NCI-H2171 treated with DMSO at 0.1 percent for 48 hours (cell line): ENCODE results near the gene CGB2.
A peak's percentile ranks its signal among the peaks of the same experiment; 100 is the strongest.
"Not testable (repeated sequence)": the region's sequence is repeated elsewhere in the genome, so short reads cannot be mapped to it uniquely, and the experiment has no call there.

ENCODE experiments used
- DNase-seq: peaks from one replicate; lab custom pipeline; 2025; lab: John Stamatoyannopoulos, UW

Gene CGB2

DNA sequence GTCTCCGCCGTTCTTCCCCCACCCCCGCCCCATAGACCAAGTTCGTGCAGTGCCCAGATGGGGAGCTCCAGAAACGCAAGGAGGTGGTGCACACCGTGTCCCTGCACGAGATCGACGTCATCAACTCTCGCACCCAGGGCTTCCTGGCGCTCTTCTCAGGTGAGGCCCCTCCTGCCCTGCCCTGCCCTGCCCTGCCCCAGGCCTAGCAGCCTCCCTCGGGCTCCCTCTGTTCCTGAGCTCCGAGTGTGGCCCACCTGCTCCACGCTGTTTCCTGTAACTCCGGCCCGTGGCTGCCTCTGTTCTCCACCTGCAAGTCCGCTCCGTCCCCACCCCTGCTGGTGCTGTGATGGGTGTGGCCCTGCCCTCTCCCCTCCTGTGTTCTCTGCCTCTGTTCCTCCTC, 21.2 kb upstream of the CGB2 start:
- no peak for DNase-seq

DNA sequence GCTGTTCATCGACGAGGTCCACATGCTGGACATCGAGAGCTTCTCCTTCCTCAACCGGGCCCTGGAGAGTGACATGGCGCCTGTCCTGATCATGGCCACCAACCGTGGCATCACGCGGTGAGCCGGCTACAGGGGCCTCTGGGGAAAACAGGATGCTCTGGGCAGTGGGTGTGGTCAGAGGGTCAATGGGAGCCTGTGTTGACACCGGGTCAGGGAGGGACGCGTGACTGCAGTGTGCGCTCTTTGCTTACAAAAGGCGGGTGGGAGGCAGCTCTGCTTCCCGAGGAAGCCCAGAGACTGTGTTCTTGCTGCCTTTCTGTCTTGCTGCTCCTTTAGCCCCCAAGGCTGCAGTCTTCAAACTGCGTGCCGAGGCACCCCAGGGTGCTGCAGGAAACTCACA, 20.5 kb upstream of the CGB2 start:
- DNase-seq: no peak

DNA sequence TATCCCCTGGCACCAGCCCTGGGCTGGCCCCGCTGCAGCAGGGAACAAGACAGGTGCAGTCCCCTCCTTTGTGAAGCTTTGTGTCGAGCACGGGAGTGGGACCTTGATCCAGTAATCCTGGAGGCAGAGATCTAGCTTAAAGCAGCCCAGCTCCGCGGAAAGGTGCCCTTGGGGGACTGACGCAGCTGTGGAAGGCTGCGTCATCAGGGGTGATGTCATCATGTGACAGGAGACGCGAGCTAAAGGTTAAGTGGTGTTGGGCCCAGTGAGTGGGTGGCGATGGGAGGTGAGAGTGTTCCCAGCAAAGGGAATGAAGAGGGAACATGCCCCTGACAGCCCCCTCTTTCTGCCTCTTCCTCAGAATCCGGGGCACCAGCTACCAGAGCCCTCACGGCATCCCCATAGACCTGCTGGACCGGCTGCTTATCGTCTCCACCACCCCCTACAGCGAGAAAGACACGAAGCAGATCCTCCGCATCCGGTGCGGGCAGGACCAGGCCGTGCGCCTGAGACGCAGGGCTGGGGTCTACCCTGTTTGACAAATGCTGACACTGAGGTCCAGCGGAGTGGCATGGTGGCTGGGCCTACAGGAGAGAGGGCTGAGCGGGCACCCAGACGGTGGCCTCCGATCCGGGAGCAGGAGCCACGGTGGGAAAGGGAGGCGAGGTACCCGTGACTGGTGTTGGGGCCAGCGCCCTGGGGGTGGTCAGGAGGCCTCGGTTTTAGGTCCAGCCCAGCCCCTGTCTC, 17.4 kb upstream of the CGB2 start:
- no peak for DNase-seq

DNA sequence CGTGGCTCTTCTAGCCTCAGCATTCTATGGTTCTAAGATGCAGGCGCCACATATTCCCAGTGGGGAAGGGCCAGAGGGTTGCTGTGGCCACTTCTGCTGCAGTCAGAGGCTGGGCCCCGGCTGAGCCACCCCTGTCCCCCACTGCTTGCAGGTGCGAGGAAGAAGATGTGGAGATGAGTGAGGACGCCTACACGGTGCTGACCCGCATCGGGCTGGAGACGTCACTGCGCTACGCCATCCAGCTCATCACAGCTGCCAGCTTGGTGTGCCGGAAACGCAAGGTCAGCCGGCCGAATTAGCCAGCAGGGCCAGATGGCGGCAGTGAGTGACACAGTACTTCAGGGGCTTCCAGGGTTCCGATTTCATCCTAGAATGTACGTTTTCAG, 16.8 kb upstream of the CGB2 start:
- DNase-seq: no peak

DNA sequence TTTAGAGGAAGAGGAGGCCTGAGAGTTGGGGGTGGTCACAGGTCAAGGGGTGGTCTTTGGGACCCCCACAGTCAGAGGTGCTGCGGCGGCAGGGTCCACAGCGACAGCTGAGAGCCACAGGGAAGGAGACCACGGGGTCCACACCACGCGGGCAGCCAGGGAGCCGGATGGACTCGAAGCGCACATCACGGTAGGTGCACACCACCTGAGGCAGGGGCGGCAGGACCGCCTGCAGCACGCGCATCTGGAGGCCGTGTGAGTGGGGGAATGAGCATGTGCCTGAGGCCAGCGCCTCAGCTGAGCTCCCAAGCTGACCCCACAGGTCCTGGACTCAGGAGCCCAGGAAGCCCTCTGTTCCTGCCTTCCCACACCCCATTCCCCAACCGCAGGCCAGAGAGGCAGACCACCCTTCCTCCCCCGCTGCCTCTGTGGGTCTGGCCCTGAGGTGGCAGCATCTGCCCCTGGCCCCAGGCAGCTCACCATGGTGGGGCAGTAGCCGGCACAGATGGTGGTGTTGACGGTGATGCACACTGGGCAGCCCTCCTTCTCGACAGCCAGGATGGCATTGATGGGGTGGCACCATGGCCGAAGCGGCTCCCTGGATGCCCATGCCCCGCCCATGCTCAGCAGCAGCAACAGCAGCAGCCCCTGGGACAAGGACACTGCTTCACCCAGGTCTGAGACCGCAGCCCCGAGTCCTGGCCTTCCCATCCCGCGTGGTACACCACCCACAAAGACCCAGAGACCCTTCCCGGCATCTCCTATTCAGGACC, 15.4 kb upstream of the CGB2 start:
- DNase-seq: no peak

DNA sequence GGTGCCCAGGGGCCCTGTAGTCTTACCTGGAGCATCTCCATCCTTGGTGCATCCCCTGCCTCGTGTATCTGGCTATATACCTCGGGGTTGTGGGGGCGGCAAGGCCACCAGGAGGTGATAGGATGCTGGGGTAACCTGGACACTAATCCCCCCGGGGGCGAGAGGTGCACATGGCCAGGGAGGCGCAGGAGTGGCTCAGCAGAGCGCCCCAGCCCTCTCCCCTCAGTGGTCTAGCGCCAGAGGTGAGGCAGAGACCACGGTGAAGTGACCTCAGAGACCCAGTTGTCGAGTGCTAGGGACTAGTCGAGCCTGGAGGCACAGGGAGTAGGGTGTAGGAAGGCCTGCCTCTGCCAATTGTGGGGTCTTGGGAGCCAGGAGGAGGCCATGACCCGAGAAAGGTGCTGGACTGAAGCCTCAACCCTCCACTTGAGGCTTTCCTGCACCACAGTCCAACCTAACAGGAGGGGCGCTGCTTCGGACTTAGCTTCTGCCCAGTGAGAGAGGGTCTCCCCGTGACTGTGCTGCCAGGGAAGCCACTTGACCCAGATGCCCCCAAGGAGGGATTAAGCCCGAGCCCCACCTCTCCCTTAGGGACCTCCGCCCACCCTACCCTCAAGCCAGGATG, 14.5 kb upstream of the CGB2 start, which contains the start of gene LHB:
Gene LHB, minus strand, starts transcription at position 51 of the 625 bp plus-strand sequence. Its CDS starts 10 bp downstream, at position 41.
- no peak for DNase-seq

DNA sequence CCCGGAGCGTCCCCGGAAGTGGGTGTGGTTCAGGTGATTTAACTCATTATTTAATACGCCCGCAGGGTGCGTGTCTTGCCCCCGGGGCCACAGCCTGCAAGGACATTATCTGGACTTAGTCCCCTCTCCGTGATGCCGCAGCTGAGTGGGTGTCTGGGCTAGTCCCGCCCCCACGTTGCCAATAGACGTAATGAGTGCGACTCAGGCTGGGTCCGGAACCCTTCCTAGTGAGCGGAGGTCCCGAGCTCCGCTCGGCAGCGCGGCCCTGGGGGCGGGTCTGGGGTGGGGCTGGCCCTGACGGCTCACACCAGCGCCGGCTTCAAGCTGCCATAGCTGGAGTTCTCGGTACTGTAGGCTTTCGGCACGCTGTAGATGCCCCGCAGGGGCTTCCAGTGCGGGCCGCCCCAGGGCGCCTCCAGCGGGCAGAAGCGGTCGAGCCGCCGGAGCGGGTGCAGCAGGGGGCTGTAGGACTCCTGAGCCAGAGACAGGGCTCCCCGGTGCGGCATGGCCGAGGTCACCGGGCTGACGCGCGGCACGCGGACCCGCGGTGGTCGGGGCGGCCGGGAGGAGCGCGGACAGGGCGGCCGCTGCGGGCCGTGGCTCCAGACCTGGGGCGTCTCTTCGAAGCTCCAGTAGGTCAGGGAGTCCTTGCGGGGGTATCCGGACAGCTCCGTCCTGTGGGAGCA, 13.9 kb upstream of the CGB2 start:
- peak; percentile 73 for DNase-seq

DNA sequence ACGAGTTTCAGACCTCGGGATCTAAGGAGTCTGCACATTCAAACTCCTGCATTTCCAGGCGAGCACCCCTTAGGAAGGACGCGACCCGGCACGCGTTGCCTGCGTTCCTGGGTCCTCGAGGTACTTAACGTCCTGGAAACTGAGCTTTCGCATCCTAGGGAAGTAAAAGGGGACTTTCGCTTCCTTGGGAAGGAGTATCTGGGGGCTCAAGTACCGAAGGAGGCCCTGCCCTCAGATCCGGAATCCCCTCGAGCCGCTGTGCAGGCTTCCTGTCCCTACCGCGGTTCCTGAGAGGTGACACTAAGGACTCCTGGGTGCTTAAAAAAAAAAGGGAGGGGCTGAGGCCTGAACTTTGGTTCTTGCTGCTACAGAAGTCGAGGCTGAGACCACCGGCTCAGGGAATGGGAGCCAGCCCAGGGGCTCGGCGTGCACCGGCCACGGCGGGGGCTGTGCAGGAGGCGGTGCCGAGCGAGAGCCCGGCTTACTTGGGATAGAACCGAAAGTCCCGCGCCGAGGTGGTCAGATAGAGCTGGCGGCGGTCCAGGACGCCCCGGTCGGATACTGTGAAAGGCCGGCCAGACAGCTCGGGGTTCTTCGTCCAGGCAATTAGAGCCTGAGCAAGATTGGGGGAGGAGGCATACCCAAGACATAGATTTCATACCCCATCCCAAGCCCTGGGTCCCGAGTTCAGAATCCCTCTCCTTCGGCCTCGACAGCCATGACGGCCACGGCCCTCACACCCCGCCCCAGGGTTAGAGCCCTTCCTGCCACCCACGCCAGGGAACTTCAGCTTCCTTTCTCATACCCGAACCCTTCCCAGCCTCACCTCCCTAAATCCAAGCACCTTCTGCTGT, 13.1 kb upstream of the CGB2 start:
- DNase-seq: peak; percentile 28

DNA sequence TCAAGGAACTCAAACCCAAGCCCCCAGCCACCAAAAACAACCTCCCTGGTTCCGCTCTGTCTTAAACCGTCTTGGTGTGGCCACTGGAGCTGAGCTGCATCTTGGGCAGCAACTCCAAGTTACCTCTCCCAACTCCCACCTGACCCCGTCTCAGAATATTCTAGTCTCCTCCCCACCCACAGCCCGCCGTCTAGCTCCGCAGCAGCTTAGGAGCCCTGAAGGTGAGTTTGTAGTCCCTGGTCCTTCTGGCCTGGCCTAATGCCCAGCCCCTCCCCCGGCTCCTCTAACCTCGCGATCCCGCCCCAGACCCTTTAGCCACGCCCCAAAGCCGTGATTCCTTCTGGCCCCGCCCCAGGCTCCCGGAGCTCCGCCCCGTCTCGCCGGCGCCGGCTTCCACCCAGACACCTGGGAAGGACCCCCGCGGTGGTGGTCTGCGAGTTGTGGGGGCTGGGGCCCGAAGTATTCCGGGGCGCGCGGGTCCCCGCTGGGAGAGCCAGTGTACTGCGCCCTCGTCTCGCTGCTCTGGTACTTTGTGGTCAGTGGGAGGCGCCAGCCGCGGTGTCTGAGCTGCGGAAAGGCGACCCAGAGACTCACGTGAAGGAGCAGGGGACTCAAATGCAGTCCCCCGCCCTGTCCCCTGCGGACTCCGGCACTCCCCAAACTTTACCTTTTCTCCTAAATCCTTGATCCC, 12.3 kb upstream of the CGB2 start:
- DNase-seq: peak; percentile 22

DNA sequence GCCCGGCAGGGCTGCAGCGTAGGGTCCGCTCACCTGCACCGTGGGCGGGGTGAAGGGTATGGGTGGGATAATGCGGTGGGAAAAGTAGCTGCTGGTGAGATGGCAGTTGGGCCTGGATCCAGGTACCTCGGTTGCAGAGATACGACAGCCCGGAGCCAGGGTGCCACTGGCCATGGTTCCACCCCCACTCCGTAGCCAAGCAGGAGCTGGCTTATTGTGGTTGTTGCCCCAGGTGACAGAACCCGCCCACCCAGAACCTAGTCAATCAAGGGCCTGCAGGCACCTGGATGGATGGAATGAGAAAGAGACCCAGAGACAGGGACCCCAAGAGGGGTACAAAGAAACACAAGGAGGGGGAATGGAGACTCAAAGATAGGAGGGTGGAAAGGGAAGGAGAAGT, 11.3 kb upstream of the CGB2 start:
- no peak for DNase-seq

DNA sequence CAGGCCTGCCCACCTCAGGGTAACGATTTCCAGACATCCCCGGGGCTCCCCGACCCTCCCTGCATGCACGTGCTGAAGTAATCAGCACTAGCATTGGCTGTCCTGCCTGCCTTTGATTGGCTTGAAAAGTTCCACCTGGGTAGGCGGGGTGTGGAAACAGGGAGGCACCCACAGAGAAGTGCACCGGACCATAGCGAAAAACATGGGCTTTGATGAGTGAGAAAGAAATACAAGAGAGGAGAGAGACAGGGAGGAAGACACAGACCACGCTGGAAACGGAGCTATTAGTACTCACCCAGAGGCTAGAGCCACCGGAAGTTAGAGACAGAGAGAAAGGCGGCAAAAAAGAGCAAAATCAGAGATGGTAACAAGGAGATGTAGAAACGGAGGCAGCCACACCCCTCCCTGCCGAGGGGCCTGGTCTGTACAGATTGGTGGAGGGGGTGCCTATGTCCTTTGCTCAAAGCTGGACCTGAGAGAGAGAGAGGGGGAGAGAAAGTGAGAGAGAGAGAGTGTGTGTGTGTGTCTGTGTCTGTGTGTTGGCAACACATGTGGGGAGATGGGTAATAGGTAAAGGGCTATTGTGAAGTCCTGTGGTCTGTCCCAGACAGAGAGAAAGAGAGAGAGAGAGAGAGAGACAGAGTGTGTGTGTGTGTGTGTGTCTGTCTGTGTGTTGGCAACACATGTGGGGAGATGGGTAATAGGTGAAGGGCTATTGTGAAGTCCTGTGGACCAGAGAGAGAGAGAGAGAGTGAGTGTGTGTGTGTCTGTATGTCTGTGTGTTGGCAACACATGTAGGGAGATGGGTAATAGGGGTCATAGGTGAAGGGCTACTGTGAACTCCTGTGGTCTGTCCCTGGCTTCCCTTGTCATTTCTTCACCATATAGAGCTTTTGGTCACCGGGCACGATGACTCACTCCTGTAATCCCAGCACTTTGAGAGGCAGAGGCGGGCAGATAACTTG, 10.5 kb upstream of the CGB2 start:
- DNase-seq: no peak

DNA sequence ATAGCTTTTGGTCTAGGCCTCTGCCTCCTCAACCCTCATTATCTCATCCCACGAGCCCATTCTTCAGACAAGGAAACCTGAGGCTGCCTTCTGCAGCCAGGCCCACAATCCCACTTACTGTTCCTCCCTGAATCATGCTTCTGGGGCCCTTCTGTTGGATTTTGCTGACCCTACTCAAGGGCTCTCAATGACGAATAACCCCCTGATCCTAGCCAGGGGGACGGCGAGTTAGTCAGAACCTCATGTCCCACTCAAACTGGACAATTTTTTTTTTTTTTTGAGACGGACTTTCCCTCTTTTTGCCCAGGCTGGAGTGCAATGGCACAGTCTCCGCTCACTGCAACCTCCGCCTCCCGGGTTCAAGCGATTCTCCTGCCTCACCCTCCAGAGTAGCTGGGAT, 9.6 kb upstream of the CGB2 start:
- DNase-seq: no peak

DNA sequence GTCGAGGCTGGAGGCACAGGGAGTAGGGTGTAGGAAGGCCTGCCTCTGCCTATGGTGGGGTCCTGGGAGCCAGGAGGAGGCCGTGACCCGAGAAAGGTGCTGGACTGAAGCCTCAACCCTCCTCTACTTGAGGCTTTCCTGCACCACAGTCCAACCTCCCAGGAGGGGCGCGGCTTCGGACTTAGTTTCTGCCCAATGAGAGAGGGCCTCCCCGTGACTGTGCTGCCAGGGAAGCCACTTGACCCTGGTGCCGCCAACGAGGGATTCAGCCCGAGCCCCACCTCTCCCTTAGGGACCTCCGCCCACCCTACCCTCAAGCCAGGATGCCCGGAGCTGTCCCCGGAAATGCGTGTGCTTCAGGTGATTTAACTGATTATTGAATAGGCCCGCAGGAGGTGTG, 7.5 kb upstream of the CGB2 start, which contains the start of gene CGB3:
Gene CGB3, minus strand, starts transcription at position 101 of the 400 bp plus-strand sequence. CDS start 362 bp downstream, outside the sequence.
- DNase-seq: not testable (repeated sequence)

DNA sequence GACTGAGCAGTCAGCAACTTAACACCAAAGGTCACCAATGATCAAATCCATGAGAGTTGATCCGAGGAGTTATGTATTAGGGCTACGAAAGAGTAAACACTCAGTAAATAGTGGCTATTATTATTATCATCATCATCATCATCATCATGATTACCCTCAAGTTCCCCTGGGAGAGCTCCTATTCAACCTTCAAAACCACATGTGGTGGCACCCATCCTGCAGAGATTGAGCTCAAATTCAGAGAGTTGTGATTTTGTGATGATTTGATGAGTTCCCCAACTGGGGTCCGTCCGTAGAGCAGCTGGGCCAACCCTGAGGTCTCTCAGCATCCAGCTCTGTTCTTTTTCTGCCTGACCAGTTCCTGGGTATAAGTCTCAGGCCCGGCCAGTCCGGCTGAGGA, 6.6 kb upstream of the CGB2 start:
- DNase-seq: not testable (repeated sequence)

DNA sequence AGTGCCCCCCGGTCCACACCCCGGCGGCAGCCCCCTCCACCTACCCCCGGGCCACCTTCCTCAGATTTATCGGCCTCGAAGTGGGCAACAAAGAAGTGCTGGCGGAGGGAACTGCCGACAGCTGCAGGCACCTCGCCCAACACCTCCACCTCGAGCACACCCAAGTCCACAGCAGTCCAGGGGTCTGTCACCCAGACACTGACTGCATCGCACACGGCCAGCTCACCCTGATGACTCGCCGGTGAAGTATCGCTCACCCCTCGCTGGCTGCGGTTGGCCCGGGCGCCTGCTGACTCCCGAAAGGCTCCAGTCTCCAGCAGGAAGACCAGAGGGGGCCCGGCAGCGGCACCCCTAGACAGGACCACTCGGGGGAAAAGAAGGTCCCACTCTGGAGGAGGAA, 6.1 kb upstream of the CGB2 start:
- not testable (repeated sequence) for DNase-seq

DNA sequence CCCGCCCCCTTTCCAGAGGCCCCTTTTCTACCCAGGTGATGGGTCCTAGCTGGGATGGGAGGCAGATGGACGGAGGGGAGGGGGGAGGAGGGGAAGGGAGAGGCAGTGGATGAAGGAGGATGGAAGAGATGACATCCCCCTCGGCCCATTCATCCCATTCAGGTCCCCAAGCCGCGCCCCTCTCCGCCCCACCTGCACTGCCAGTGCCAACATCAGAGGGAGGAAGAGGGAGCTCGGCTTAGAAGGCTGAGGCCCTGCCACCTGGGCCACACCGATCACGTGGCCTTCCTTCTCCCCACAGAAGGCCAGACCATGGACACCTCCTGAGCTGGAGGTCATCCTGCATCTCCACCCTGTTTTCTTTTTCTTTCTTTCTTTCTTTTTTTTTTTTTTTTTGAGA, 3.0 kb upstream of the CGB2 start:
- not testable (repeated sequence) for DNase-seq

DNA sequence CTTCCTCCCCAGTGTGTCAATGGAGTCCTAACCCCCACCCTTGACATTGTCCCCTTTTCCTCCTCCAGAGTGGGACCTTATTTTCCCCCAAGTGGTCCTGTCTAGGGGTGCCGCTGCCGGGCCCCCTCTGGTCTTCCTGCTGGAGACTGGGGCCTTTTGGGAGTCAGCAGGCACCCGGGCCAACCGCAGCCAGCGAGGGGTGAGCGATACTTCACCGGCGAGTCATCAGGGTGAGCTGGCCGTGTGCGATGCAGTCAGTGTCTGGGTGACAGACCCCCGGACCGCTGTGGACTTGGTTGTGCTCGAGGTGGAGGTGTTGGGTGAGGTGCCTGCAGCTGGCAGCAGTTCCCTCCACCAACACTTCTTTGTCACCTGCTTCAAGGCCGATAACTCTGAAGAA, 1.9 kb upstream of the CGB2 start:
- not testable (repeated sequence) for DNase-seq

DNA sequence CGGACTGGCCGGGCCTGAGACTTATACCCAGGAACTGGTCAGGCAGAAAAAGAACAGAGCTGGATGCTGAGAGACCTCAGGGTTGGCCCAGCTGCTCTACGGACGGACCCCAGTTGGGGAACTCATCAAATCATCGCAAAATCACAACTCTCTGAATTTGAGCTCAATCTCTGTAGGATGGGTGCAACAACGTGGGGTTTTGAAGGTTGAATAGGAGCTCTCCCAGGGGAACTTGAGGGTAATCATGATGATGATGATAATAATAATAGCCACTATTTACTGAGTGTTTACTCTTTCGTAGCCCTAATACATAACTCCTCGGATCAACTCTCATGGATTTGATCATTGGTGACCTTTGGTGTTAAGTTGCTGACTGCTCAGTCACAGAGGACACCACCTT, 1.4 kb upstream of the CGB2 start:
- not testable (repeated sequence) for DNase-seq

DNA sequence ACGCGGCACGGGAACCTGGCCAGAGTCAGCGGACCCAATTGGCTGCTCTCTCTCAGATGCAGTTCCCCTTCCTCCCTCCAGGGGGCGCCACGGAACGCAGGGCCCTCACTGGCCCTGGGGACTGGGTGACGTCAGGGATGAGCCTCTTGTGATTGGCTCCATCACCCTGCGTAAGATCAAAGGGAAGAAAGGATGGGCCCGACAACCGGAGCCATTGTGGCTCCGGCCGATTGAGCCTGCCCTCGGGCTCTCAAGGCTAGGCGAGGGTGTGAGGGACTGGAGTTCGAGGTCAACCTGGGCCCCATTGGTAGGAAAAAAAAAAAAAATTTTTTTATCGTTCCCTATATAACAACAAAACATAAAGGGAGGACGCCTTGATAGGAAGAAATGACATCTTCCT, 5.1 kb downstream of the CGB2 start, which contains the start of gene CGB1:
Gene CGB1, minus strand, starts transcription at position 81 of the 400 bp plus-strand sequence. CDS start 184 bp downstream, outside the sequence.
- DNase-seq: peak; percentile 68
